ENCODE data around the gene LRRC61.

Gene LRRC61

DNA sequence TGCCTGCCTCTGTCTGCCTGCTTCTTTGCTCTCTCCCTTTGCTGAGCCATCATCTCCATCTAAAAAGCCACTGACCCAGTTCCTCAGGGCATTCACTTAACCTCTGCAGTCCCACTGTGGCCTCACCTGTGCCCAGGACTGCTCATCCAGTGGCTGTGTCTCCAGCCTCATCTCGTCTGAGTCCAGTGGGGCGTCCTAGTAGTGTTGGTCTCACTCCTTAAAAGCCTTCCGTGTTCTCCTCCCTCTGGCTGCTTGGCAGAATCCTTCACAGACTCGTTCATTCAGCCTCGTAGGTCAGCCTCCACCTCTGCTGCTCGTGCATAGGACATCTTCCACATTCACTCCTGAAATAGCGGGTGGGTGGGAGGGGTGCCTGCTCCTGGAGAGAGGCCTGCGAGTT is 11.0 kb downstream of the LRRC61 start:
- DNase-seq (ENCODE audit: low read depth) = no peak
- TF ChIP-seq, protein P1, sequence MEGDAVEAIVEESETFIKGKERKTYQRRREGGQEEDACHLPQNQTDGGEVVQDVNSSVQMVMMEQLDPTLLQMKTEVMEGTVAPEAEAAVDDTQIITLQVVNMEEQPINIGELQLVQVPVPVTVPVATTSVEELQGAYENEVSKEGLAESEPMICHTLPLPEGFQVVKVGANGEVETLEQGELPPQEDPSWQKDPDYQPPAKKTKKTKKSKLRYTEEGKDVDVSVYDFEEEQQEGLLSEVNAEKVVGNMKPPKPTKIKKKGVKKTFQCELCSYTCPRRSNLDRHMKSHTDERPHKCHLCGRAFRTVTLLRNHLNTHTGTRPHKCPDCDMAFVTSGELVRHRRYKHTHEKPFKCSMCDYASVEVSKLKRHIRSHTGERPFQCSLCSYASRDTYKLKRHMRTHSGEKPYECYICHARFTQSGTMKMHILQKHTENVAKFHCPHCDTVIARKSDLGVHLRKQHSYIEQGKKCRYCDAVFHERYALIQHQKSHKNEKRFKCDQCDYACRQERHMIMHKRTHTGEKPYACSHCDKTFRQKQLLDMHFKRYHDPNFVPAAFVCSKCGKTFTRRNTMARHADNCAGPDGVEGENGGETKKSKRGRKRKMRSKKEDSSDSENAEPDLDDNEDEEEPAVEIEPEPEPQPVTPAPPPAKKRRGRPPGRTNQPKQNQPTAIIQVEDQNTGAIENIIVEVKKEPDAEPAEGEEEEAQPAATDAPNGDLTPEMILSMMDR (IDR thresholded peaks at IDR 0.05; ENCODE audit: control insufficient read depth, extremely low read depth, insufficient read depth) = no peak

DNA sequence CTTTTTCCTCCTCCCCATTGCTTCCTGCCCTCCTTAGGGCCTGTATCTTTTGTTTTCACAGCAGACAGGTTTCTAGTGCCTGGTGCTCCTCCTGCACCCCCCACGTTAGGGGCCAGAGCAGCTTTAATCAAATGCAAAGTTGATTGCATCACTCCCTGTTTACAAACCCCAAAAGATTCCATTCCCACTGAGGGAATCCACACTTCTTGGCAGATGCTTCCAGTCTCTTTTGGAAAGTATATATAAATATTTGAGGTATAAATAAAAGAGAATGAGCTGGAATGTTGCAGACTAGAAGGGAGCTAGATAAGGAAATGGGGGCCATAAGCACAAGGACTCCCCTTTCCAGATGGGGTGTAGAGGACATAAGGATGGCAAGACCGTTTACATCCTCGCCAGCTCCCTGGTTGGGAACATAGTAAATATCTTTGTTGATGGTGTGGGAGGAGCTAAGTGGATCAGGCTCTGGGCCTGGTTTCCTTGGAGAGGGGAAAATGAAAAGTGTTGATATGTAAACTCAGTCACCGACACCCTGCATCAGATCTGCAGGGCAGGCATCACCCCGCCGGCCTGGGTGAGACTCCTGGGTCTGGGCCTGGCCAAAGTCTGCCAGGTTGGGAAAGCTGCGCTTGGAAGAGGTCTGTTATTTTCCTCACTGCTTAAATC is 12.1 kb downstream of the LRRC61 start:
- TF ChIP-seq, protein P1 (IDR thresholded peaks at IDR 0.05; ENCODE audit: control insufficient read depth, extremely low read depth, insufficient read depth) = no peak
- no peak for DNase-seq (ENCODE audit: low read depth)
- no peak overlapping the region for H3K4me3 ChIP-seq (ENCODE audit: low read depth, low read length)

More for the DNA sequence above, 11.0 kb downstream of the LRRC61 start:
- no peak overlapping the region for H3K4me3 ChIP-seq (ENCODE audit: low read depth, low read length)

DNA sequence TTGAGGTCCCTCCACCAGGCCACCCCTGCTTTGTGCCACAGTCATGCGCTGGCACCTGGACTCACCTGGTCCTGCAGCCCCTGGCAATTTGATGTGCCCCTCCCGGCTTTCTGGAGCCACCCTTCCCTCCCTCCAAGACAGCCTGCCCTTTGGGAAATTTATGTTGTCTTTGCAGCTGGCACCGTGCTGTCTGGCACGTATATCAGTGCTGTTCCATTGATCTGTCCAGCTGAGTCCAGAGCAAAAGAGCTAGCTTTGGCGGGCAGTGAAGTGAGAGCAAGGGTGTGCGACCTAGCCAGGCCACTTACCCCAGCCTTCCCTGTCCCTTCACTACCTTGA is 12.6 kb downstream of the LRRC61 start:
- TF ChIP-seq, protein P1 (IDR thresholded peaks at IDR 0.05; ENCODE audit: control insufficient read depth, extremely low read depth, insufficient read depth) = no peak
- no peak for DNase-seq (ENCODE audit: low read depth)
- no peak overlapping the region for H3K4me3 ChIP-seq (ENCODE audit: low read depth, low read length)

DNA sequence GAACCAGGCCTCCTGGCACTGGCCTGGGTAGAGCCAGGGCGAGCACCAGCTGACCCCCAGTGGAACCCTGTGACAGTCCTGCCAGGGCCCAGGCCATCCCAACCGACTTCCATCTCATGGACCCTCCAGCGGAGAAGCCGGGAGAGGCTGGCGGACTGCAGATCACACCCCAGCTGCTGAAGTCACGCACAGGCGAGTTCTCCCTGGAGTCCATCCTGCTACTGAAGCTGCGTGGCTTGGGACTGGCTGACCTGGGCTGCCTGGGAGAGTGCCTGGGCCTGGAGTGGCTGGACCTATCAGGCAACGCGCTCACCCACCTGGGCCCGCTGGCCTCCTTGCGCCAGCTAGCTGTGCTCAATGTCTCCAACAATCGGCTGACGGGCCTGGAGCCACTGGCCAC is 13.6 kb downstream of the LRRC61 start:
- no peak overlapping the region for H3K4me3 ChIP-seq (ENCODE audit: low read depth, low read length)
- TF ChIP-seq, protein P1 (IDR thresholded peaks at IDR 0.05; ENCODE audit: control insufficient read depth, extremely low read depth, insufficient read depth) = no peak
- DNase-seq (ENCODE audit: low read depth) = no peak

DNA sequence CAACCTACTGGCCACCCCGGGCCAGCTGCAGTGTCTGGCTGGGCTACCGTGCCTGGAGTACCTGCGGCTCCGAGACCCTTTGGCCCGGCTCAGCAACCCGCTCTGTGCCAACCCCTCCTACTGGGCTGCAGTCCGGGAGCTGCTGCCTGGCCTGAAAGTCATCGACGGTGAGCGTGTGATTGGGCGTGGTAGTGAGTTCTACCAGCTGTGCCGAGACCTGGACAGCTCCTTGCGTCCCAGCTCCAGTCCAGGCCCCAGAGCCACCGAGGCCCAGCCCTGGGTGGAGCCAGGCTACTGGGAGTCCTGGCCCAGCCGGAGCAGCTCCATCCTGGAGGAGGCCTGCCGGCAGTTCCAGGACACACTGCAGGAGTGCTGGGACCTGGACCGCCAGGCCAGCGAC is 14.0 kb downstream of the LRRC61 start:
- no peak overlapping the region for H3K4me3 ChIP-seq (ENCODE audit: low read depth, low read length)
- TF ChIP-seq, protein P1 (IDR thresholded peaks at IDR 0.05; ENCODE audit: control insufficient read depth, extremely low read depth, insufficient read depth) = no peak
- no peak for DNase-seq (ENCODE audit: low read depth)

DNA sequence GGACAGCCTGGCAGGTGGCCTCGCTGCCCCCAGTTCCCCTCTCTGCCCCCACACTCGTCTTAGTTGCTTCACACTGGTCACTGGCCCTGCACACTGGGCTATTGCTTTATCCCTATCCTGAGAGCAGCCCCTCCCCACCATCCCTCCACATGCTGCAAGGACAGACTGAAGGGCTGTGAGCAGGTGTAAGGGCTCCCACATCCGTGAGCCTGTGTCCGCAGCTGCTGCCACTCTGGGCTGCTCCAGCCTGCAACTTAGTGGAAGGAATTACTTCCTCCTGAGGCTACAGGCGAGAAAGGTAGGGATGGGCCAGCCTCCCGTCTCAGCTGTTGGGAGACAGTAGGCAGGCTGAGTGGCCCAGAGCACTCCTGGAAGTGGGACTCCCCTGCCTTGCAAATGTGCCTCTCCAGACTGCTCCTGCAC is 14.5 kb downstream of the LRRC61 start:
- no peak for DNase-seq (ENCODE audit: low read depth)

More for the DNA sequence above, 14.5 kb downstream of the LRRC61 start:
- H3K4me3 ChIP-seq (ENCODE audit: low read depth, low read length) = no peak overlapping the region
- TF ChIP-seq, protein P1 (IDR thresholded peaks at IDR 0.05; ENCODE audit: control insufficient read depth, extremely low read depth, insufficient read depth) = no peak
